Endodermal cell (in vitro differentiated cells): ENCODE data around the gene DSCAML1. TPM values are rescaled to one million over a fixed set of nuclear protein-coding genes. Genes with fewer than 3 reads are reported as not detected.
A peak's percentile ranks its signal among the peaks of the same experiment; 100 is the strongest.

Experiments used
- DNase-seq: peaks from one replicate; pipeline ENCODE4 v3.0.0-alpha.2; 2017
- H3K27ac ChIP-seq: 2 replicates; pipeline ENCODE4 v1.5.1; 2013; ENCODE audit warnings: mild to moderate bottlenecking, low read depth, low read length, moderate library complexity
- H3K27me3 ChIP-seq: 2 replicates; pipeline ENCODE4 v1.6.1; 2013; ENCODE audit warnings: mild to moderate bottlenecking, low read length, moderate library complexity; ENCODE audit not compliant: insufficient read depth, control insufficient read depth, poor library complexity, severe bottlenecking
- H3K36me3 ChIP-seq: 2 replicates; pipeline ENCODE4 v1.7.0; 2013; ENCODE audit warnings: mild to moderate bottlenecking, low read length, moderate library complexity; ENCODE audit not compliant: control insufficient read depth, insufficient read depth
- H3K4me1 ChIP-seq: one replicate; pipeline ENCODE4 v1.7.0; 2013; ENCODE audit warnings: low read length; ENCODE audit not compliant: control insufficient read depth, insufficient read depth
- H3K4me3 ChIP-seq: 2 replicates; pipeline ENCODE4 v1.5.1; 2013; ENCODE audit warnings: mild to moderate bottlenecking, low read length, moderate library complexity
- H3K9ac ChIP-seq: 2 replicates; pipeline ENCODE4 v1.6.1; 2013; ENCODE audit warnings: mild to moderate bottlenecking, low read length, moderate library complexity; ENCODE audit not compliant: poor library complexity, severe bottlenecking; ENCODE audit errors: extremely low read depth
- H3K9me3 ChIP-seq: 2 replicates; pipeline ENCODE4 v1.6.1; 2013; ENCODE audit warnings: mild to moderate bottlenecking, low read length, moderate library complexity; ENCODE audit not compliant: control insufficient read depth
- H3K27ac Mint-ChIP-seq: 2 replicates; pipeline ENCODE4 v1.8.0; 2020; ENCODE audit warnings: mixed read lengths
- H3K27me3 Mint-ChIP-seq: 2 replicates; pipeline ENCODE4 v1.8.0; 2021; ENCODE audit warnings: mild to moderate bottlenecking, mixed read lengths; ENCODE audit not compliant: insufficient read depth
- H3K36me3 Mint-ChIP-seq: 2 replicates; pipeline ENCODE4 v1.8.0; 2020; ENCODE audit warnings: low read depth, mixed read lengths
- H3K4me1 Mint-ChIP-seq: 2 replicates; pipeline ENCODE4 v1.8.0; 2020; ENCODE audit warnings: mixed read lengths
- H3K4me3 Mint-ChIP-seq: 2 replicates; pipeline ENCODE4 v1.8.0; 2020; ENCODE audit warnings: mild to moderate bottlenecking, moderate library complexity, mixed read lengths
- H3K9me3 Mint-ChIP-seq: 2 replicates; pipeline ENCODE4 v1.8.0; 2020; ENCODE audit warnings: mild to moderate bottlenecking, mixed read lengths
- WGBS, 2 experiments: methylation state at CpG; one replicate each; pipeline versions ENCODE4 v1.1.5 to v1.1.7; 2013; ENCODE audit warnings: missing lambda C conversion rate in 2 of 2, mixed read lengths in 1 of 2; ENCODE audit not compliant: insufficient coverage in 1 of 2, insufficient read length in 1 of 2; 5-methylcytosine and 5-hydroxymethylcytosine counted together
- total RNA-seq, 2 donors: library from RNA; stranded (reverse); fragmentation: NEBNext Ultra II Directional in 1 of 2; extraction: Animal tissue kit (Norgen Biotek cat#: 25700) in 1 of 2; gene quantifications; 2 replicates in 1 of 2; 3 replicates in 1 of 2; pipeline ENCODE4 v1.2.1, GENCODE V29; 2021
- TF ChIP-seq, protein P1 (sequence below): fragments of 200-600 bp; sonication (generic); conservative IDR thresholded peaks from 2 replicates; pipeline ENCODE4 v1.5.0; 2021; ENCODE audit warnings: antibody characterized with exemption, mild to moderate bottlenecking

Gene DSCAML1
- total RNA-seq, 2 donors from 2014 or later, result 5.6 to 10.9 TPM

DNA sequence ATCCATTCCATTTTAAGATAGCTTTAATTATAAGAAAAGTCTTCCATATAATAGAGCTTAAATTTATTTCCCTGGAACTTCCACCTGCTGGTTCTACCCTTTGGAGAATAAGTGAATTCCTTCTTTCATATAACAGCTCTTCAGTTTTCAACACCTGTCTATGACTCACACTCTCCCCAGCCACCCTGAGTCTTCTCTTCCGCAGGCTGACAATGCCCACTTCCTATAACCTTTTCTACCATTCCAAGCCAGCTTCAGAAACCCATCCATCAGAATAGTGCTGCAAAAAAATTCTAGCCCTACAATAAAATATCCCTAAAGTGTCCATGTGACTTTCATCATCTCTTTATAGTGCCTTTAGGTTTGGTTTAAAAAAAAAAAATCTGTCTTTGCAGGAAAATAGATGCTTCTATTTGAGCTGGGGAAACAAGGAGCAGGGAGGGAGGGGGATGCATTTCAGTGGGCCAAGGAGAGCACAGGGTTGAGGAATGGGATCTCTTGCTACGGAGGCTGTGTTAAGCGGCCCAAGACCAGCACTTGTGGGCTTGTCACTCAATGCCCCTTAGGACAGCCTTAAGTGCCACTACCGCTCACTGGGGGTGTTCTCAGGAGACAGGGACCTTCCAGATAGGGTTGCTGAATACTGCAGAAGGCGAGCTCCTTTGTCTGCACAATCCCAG, 178.6 kb downstream of the DSCAML1 start:
- Mint-ChIP-seq H3K36me3 (no peaks in the 10 kb centered on the region), H3K4me1 (peaks cover 14% of the 10 kb centered on the region), H3K27ac (no peak overlapping the region), H3K9me3 (peaks cover 6% of the 10 kb centered on the region), H3K27me3 (peaks cover 19% of the 10 kb centered on the region), H3K4me3 (no peak overlapping the region)
- DNase-seq, result no peak
- Histone ChIP-seq H3K4me3 (no peak overlapping the region), H3K36me3 (no peaks in the 10 kb centered on the region), H3K9ac (no peak overlapping the region), H3K4me1 (peaks cover 3% of the 10 kb centered on the region), H3K9me3 (peaks cover 8% of the 10 kb centered on the region), H3K27ac (no peak overlapping the region), H3K27me3 (peaks cover 40% of the 10 kb centered on the region)
- 90 to 94% methylated on average over 4 to 5 of the region's 5 CpGs for WGBS, 2 experiments
- TF ChIP-seq, protein P1, sequence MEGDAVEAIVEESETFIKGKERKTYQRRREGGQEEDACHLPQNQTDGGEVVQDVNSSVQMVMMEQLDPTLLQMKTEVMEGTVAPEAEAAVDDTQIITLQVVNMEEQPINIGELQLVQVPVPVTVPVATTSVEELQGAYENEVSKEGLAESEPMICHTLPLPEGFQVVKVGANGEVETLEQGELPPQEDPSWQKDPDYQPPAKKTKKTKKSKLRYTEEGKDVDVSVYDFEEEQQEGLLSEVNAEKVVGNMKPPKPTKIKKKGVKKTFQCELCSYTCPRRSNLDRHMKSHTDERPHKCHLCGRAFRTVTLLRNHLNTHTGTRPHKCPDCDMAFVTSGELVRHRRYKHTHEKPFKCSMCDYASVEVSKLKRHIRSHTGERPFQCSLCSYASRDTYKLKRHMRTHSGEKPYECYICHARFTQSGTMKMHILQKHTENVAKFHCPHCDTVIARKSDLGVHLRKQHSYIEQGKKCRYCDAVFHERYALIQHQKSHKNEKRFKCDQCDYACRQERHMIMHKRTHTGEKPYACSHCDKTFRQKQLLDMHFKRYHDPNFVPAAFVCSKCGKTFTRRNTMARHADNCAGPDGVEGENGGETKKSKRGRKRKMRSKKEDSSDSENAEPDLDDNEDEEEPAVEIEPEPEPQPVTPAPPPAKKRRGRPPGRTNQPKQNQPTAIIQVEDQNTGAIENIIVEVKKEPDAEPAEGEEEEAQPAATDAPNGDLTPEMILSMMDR, result no peak

DNA sequence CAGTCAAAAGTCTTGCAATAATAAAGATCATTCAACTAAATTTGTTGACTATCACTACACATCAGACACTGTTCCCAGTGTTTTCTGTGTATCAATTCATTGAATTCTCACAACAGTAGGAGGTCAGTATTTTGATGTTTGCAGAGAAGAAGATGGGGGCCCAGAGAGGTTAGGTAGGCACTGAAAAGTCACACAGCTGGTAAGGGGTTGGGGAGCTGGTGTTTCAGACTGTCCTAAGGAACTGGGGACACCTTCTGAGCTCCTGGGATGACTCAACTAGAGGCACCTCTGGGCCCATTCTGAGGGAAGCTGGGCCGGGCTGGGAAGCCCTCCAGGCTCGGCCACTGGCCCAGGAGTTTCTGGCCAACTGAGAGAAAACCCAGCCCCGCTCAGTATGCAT, 180.0 kb downstream of the DSCAML1 start:
- 96 to 100% methylated on average over 1 to 3 of the region's 3 CpGs for WGBS, 2 experiments
- peaks cover 18% of the 10 kb centered on the region for H3K4me1 Mint-ChIP-seq
- H3K9me3 ChIP-seq, result peaks cover 8% of the 10 kb centered on the region
- no peak overlapping the region for H3K4me3 Mint-ChIP-seq
- H3K9me3 Mint-ChIP-seq, result peaks cover 6% of the 10 kb centered on the region
- no peak overlapping the region for H3K27ac ChIP-seq
- H3K36me3 Mint-ChIP-seq, result no peaks in the 10 kb centered on the region
- DNase-seq, result no peak
- H3K36me3 ChIP-seq, result no peaks in the 10 kb centered on the region
- TF ChIP-seq, protein P1, result no peak
- peaks cover 3% of the 10 kb centered on the region for H3K4me1 ChIP-seq
- no peak overlapping the region for H3K9ac ChIP-seq
- H3K27me3 ChIP-seq, result peaks cover 40% of the 10 kb centered on the region
- H3K27ac Mint-ChIP-seq, result no peak overlapping the region
- H3K4me3 ChIP-seq, result no peak overlapping the region
- H3K27me3 Mint-ChIP-seq, result peaks cover 21% of the 10 kb centered on the region

DNA sequence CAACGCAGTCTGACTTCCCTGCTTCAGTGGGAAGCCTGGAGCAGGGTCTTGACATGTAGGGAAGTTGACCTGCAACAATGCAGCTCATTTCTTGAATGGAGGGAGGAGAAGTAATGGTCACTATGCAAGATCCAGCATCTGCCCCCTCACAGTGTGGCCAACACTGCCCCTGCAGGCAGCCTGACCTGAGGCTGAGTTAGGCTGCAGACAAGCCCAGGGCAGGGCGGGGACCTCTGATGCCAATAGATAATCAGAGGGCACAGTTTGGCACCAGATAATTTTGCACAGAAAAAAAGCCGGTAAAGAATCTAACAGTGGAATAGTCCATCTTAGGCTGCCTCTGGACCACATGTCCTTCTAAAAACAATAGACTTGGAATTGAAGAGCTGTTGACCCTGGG, 182.3 kb downstream of the DSCAML1 start:
- no peaks in the 10 kb centered on the region for H3K9me3 Mint-ChIP-seq

More for the DNA sequence above, 182.3 kb downstream of the DSCAML1 start:
- H3K27ac Mint-ChIP-seq, result no peak overlapping the region
- H3K4me1 ChIP-seq, result peaks cover 3% of the 10 kb centered on the region
- WGBS, 2 experiments, result 82 to 83% methylated on average over 3 of the region's 3 CpGs
- H3K36me3 ChIP-seq, result no peaks in the 10 kb centered on the region
- H3K9me3 ChIP-seq, result no peaks in the 10 kb centered on the region
- DNase-seq, result peak; percentile 76
- TF ChIP-seq, protein P1, result peak; percentile 69
- H3K9ac ChIP-seq, result no peak overlapping the region
- H3K36me3 Mint-ChIP-seq, result no peaks in the 10 kb centered on the region
- peaks cover 24% of the 10 kb centered on the region for H3K4me1 Mint-ChIP-seq
- peaks cover 32% of the 10 kb centered on the region for H3K27me3 Mint-ChIP-seq
- no peak overlapping the region for H3K4me3 ChIP-seq
- H3K4me3 Mint-ChIP-seq, result no peak overlapping the region
- no peak overlapping the region for H3K27ac ChIP-seq
- H3K27me3 ChIP-seq, result peaks cover 58% of the 10 kb centered on the region
